Measurements from ENCODE around the gene CCDC183. TPM values are rescaled to one million over a fixed set of nuclear protein-coding genes. Genes with fewer than 3 reads are reported as not detected.

Gene CCDC183
- total RNA-seq, 1 donor from 2014 or later, result not detected

DNA sequence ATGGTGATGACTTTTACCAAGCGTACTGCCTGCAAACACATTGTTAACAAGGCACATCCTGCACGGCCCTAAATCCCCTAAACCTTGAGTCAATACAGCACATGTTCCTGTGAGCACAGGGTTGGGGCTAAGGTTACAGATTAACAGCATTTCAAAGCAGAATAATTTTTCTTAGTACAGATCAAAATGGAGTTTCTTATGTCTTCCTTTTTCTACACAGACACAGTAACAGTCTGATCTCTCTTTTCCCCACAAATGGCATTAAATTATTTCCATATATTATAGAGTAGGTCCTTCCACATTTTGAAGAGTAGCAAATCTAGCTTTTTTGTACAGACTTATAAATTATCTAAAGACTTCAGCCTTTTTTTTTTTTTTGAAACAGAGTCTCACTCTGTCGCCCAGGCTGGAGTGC, 6.6 kb upstream of the CCDC183 start:
- intact Hi-C loops (cut with micrococcal nuclease), result no loop called here
- POLR2A ChIA-PET, result no interaction called here

DNA sequence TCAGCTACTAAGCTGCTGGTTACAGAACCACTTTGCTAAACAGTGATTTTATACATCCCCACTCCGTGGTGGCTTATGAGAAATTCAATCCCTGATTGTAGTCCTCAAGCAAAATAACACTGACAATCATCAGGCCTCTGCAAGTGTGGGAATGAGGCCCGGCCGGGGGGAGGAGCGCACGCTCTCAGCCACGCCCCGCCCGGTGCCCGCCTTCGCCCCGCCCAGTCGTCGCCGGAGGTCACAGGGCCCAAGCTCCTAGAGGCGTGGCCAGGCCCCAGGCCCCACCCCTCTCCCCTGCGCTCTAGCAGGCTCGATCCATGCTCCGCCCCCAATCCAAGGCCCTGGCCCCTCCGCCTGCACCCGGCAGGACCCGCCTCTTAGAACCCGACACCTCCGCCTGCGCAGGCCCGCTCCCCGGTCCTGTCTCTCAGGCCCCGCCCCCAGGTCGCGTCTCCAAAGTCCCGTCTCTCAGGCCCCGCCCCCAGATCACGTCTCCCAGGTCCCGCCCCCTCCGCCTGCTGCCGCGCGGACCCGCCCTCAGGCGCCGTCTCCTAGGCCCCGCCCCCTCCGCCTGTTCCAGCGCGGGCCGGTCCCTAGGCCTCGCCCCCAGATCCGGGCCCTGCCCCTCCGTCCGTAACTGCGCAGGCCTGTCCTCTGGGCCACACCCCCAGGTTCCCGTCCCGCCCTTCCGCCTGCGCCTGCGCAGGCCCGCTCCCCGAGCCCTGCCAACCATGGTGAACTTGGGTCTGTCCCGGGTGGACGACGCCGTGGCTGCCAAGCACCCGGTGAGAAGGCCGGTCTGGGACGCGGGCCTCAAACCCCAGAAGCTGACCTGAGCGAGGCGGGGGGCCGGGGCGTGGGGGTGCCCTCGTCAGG, 5.3 kb upstream of the CCDC183 start, which contains the start of gene TMEM141:
Gene TMEM141 (plus strand): TSS at position 705 of the 876 bp plus-strand sequence. CDS start 27 bp downstream, at position 732.
- ATAC-seq (ENCODE audit: low read depth) (peak; percentile 87), DNase-seq (peak; percentile 99)
- no peaks in the 10 kb centered on the region for H3K27me3 Mint-ChIP-seq
- ChIA-PET CTCF (interaction anchor here (0.6 to 6.8 kb wide), 2 partner anchors 12 to 244 kb away, joined by 3 to 58 read pairs; no protein-coding TSS in a partner anchor), POLR2A (interaction anchor here (0.5 to 1.2 kb wide), 13 partner anchors 12 to 452 kb away, joined by 3 to 5 read pairs (median 4); partner anchors contain the start of genes FUT7 and TUBB4B)
- peak within 1 kb of the TSS; percentile 86 for H3K4me3 Mint-ChIP-seq
- intact Hi-C loops (cut with micrococcal nuclease), result loop anchor here (1.0 to 10.0 kb wide), 13 partner anchors 9 to 764 kb away; partner anchors contain the start of genes AJM1, FBXW5, MAN1B1 and MRPL41
- H3K4me1 Mint-ChIP-seq, result peaks cover 20% of the 10 kb centered on the region
- H3K27ac Mint-ChIP-seq, result peak within 1 kb of the TSS; percentile 90
- no peaks in the 10 kb centered on the region for H3K9me3 Mint-ChIP-seq
- H3K36me3 Mint-ChIP-seq (ENCODE audit: low read depth), result peaks cover 5% of the 10 kb centered on the region
- TF ChIP-seq, protein P1, sequence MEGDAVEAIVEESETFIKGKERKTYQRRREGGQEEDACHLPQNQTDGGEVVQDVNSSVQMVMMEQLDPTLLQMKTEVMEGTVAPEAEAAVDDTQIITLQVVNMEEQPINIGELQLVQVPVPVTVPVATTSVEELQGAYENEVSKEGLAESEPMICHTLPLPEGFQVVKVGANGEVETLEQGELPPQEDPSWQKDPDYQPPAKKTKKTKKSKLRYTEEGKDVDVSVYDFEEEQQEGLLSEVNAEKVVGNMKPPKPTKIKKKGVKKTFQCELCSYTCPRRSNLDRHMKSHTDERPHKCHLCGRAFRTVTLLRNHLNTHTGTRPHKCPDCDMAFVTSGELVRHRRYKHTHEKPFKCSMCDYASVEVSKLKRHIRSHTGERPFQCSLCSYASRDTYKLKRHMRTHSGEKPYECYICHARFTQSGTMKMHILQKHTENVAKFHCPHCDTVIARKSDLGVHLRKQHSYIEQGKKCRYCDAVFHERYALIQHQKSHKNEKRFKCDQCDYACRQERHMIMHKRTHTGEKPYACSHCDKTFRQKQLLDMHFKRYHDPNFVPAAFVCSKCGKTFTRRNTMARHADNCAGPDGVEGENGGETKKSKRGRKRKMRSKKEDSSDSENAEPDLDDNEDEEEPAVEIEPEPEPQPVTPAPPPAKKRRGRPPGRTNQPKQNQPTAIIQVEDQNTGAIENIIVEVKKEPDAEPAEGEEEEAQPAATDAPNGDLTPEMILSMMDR (IDR thresholded peaks at IDR 0.05), result no peak

More for the DNA sequence above, 6.6 kb upstream of the CCDC183 start:
- TF ChIP-seq, protein P1 (IDR thresholded peaks at IDR 0.05), result no peak
- CTCF ChIA-PET, result interaction anchor here (6.8 kb wide), 1 partner anchor 246 kb away, joined by 58 read pairs; no protein-coding TSS in a partner anchor
- Mint-ChIP-seq H3K36me3 (ENCODE audit: low read depth) (peaks cover 5% of the 10 kb centered on the region), H3K9me3 (no peaks in the 10 kb centered on the region), H3K27me3 (no peaks in the 10 kb centered on the region), H3K4me3 (no peak overlapping the region), H3K27ac (no peak overlapping the region), H3K4me1 (peaks cover 27% of the 10 kb centered on the region)
- no peak for ATAC-seq (ENCODE audit: low read depth)
- no peak for DNase-seq

DNA sequence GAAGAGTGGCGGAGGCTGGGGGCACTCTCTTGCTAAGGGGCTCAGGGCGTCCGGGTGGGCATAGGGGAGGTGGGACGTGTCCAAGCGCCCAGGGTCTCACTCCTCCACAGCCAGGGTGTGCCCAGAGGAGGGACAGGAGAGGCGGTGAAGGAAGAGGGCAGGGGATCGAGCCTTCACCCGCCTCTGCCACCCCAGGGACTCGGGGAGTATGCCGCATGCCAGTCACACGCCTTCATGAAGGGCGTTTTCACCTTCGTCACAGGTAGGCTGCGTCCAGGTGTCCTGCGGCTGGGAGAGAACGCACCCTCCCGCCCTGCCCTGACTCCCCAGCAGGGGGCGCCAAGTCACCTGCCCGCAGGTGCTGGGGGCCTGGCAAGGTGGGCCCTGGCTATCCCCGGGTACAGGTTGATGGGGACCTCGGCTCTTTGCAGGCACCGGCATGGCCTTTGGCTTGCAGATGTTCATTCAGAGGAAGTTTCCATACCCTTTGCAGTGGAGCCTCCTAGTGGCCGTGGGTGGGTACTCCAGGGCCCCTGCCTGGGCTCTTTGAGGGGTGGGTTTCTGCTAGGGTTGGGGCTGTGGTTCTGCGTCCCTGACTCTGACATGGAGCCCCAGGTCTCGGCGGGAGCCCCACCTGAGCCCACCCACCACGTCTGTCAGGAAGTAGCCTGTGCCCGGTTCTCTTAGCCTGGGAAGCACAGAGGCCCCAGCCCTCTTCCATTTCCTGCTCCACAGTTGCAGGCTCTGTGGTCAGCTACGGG, 4.4 kb upstream of the CCDC183 start:
- CTCF ChIA-PET, result interaction anchor here (0.6 to 2.7 kb wide), 4 partner anchors 34 to 243 kb away, joined by 3 to 13 read pairs (median 3); partner anchors contain the start of genes AJM1 and LCN8
- Mint-ChIP-seq H3K4me1 (peaks cover 27% of the 10 kb centered on the region), H3K27me3 (no peaks in the 10 kb centered on the region), H3K4me3 (peak overlapping the region; percentile 86), H3K36me3 (ENCODE audit: low read depth) (peaks cover 5% of the 10 kb centered on the region), H3K9me3 (no peaks in the 10 kb centered on the region), H3K27ac (peak overlapping the region; percentile 90)
- intact Hi-C loops (cut with micrococcal nuclease), result loop anchor here (1.0 to 10.0 kb wide), 13 partner anchors 9 to 763 kb away; partner anchors contain the start of genes AJM1, FBXW5, MAN1B1 and MRPL41
- ATAC-seq (ENCODE audit: low read depth) (peak; percentile 2), DNase-seq (peak; percentile 59)
- TF ChIP-seq, protein P1 (IDR thresholded peaks at IDR 0.05), result peak; percentile 54
- POLR2A ChIA-PET, result interaction anchor here (0.6 to 1.3 kb wide), 3 partner anchors 16 to 420 kb away, joined by 3 to 5 read pairs (median 3); partner anchors contain the start of gene RABL6

DNA sequence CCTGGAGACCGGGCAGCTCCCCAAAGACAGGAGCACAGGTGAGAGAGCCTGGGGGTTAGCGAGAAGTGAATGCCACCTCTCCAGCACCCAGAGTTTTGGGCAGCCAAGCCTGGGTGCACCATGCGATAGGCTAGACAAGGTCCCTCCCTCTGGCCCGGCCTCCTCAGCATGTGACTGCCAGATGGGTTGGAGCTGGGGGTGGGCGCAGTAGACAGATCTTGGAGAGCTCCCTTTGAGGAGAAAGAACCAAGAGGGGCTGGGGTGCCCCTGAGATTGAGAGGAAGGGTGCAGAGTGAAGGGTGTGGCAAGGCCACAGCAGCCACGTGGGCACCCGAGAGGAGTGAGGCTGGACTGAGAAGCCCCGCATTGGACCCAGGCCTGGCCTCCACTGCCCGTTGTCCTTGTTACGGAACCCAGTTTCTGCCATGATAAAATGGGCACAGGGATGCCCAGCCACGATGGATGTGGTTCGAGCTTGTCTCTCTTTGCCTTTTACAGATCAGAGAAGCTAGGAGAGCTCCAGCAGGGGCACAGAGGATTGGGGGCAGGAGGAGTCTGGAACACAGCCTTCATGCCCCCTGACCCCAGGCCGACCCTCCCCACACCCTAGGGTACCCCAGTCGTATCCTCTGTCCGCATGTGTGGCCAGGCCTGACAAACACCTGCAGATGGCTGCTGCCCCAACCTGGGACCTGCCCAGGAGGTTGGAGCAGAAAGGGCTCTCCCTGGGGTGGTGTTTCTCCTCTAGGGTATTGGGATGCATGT, 3.6 kb upstream of the CCDC183 start:
- no peak for DNase-seq

More for the DNA sequence above, 3.6 kb upstream of the CCDC183 start:
- peaks cover 27% of the 10 kb centered on the region for H3K4me1 Mint-ChIP-seq
- TF ChIP-seq, protein P1 (IDR thresholded peaks at IDR 0.05), result no peak
- peak overlapping the region; percentile 90 for H3K27ac Mint-ChIP-seq
- peaks cover 3% of the 10 kb centered on the region for H3K27me3 Mint-ChIP-seq
- ATAC-seq (ENCODE audit: low read depth), result no peak
- peaks cover 5% of the 10 kb centered on the region for H3K36me3 Mint-ChIP-seq (ENCODE audit: low read depth)
- intact Hi-C loops (cut with micrococcal nuclease), result loop anchor here (10.0 kb wide), 1 partner anchor 762 kb away; the partner anchor contains the start of genes MRPL41 and PNPLA7
- ChIA-PET CTCF (interaction anchor here (0.6 to 2.7 kb wide), 4 partner anchors 35 to 243 kb away, joined by 3 to 13 read pairs (median 3); partner anchors contain the start of genes AJM1 and LCN8), POLR2A (interaction anchor here (0.6 to 1.3 kb wide), 2 partner anchors 15 to 419 kb away, joined by 3 read pairs; partner anchors contain the start of gene RABL6)
- H3K9me3 Mint-ChIP-seq, result no peaks in the 10 kb centered on the region
- peak overlapping the region; percentile 48 for H3K4me3 Mint-ChIP-seq
